Measurements from ENCODE around the gene GALNT8.

Gene GALNT8

GRCh38 chr12:4802841-4803240, 82.6 kb downstream of the GALNT8 start:
- ATAC-seq = no peak

- peak; percentile 75 to 78 for ATAC-seq
Measured at GRCh38 chr12:4806439-4807115, 86.4 kb downstream of the GALNT8 start.

- ATAC-seq = peak; percentile 21 to 27
Measured at GRCh38 chr12:4807116-4807783, 87.0 kb downstream of the GALNT8 start.

- peak; percentile 30 to 55 for ATAC-seq
Measured at GRCh38 chr12:4807813-4808212, 87.6 kb downstream of the GALNT8 start.

- ATAC-seq = peak in 1 of 2 donors; percentile 7
Measured at GRCh38 chr12:4809013-4809448, 88.8 kb downstream of the GALNT8 start.

GRCh38 chr12:4809449-4810218, 89.4 kb downstream of the GALNT8 start:
- no peak for ATAC-seq

GRCh38 chr12:4810219-4810671, 90.0 kb downstream of the GALNT8 start:
- ATAC-seq = no peak

- peak in 1 of 2 donors; percentile 59 for ATAC-seq
Measured at GRCh38 chr12:4812624-4813327, 92.6 kb downstream of the GALNT8 start.

- ATAC-seq = no peak
Measured at GRCh38 chr12:4813741-4814140, 93.5 kb downstream of the GALNT8 start.

GRCh38 chr12:4814485-4814884, 94.3 kb downstream of the GALNT8 start:
- no peak for ATAC-seq

GRCh38 chr12:4816744-4817525, 96.7 kb downstream of the GALNT8 start:
- no peak for ATAC-seq

- ATAC-seq = no peak
Measured at GRCh38 chr12:4817880-4818279, 97.7 kb downstream of the GALNT8 start.

- no peak for ATAC-seq
Measured at GRCh38 chr12:4819654-4820053, 99.5 kb downstream of the GALNT8 start.

- ATAC-seq = no peak
Measured at GRCh38 chr12:4820971-4821370, 100.8 kb downstream of the GALNT8 start.

All from activated CD4-positive, CD25-positive, alpha-beta regulatory T cell treated with anti-CD3 and anti-CD28 coated beads, Interleukin-2, amount 50 U/mL, for 24 hours (primary cell).